Measurements from ENCODE around the gene CLEC4D. TPM values are rescaled to one million over a fixed set of nuclear protein-coding genes. Genes with fewer than 3 reads are reported as not detected.

Gene CLEC4D
- total RNA-seq, 4 donors from 2014 or later, result 0.87 to 3.6 TPM; not detected in 2

GRCh38 chr12:8499616-8500015 lies 13.7 kb upstream of the CLEC4D start:
- 37 to 42% methylated on average over 4 of the region's 4 CpGs for WGBS, 2 donors
- Histone ChIP-seq H3K4me3 (no peak overlapping the region), H3K9me3 (no peaks in the 10 kb centered on the region), H3K27ac (no peak overlapping the region), H3K36me3 (no peaks in the 10 kb centered on the region), H3K4me1 (no peaks in the 10 kb centered on the region), H3K27me3 (no peaks in the 10 kb centered on the region)
- TF ChIP-seq POLR2A (IDR thresholded peaks at IDR 0.05) (no peak), EP300 (IDR thresholded peaks at IDR 0.05) (no peak), CTCF (IDR thresholded peaks at IDR 0.05) (no peak)
- no peak for DNase-seq (ENCODE audit: low spot score in 2 of 2)

GRCh38 chr12:8501720-8502119 lies 11.6 kb upstream of the CLEC4D start:
- TF ChIP-seq EP300 (IDR thresholded peaks at IDR 0.05), result no peak
- no peak for TF ChIP-seq POLR2A (IDR thresholded peaks at IDR 0.05)
- TF ChIP-seq CTCF (IDR thresholded peaks at IDR 0.05), result no peak
- Histone ChIP-seq H3K9me3 (no peaks in the 10 kb centered on the region), H3K36me3 (no peaks in the 10 kb centered on the region), H3K4me3 (no peak overlapping the region), H3K4me1 (no peaks in the 10 kb centered on the region), H3K27ac (no peak overlapping the region), H3K27me3 (no peaks in the 10 kb centered on the region)
- no peak for DNase-seq (ENCODE audit: low spot score in 2 of 2)
- 60 to 62% methylated on average over 3 of the region's 3 CpGs for WGBS, 2 donors

- Histone ChIP-seq H3K36me3 (no peaks in the 10 kb centered on the region), H3K27me3 (no peaks in the 10 kb centered on the region)
- WGBS, 2 donors, result 83 to 89% methylated on average over 1 of the region's 1 CpG
Measured at GRCh38 chr12:8504351-8504750, 9.0 kb upstream of the CLEC4D start.

GRCh38 chr12:8507596-8507995 lies 5.7 kb upstream of the CLEC4D start:
- H3K9me3 ChIP-seq, result no peaks in the 10 kb centered on the region
- WGBS, 2 donors, result 83% methylated on average over 3 of the region's 3 CpGs
- H3K36me3 ChIP-seq, result no peaks in the 10 kb centered on the region
- no peak for DNase-seq (ENCODE audit: low spot score in 2 of 2)
- no peaks in the 10 kb centered on the region for H3K4me1 ChIP-seq
- H3K4me3 ChIP-seq, result no peak overlapping the region
- no peaks in the 10 kb centered on the region for H3K27me3 ChIP-seq
- no peak overlapping the region for H3K27ac ChIP-seq
- no peak for TF ChIP-seq CTCF (IDR thresholded peaks at IDR 0.05)
- TF ChIP-seq POLR2A (IDR thresholded peaks at IDR 0.05), result no peak
- TF ChIP-seq EP300 (IDR thresholded peaks at IDR 0.05), result no peak

More at GRCh38 chr12:8504351-8504750, 9.0 kb upstream of the CLEC4D start:
- TF ChIP-seq EP300 (IDR thresholded peaks at IDR 0.05) (no peak), CTCF (IDR thresholded peaks at IDR 0.05) (no peak), POLR2A (IDR thresholded peaks at IDR 0.05) (no peak)
- Histone ChIP-seq H3K4me1 (no peaks in the 10 kb centered on the region), H3K4me3 (no peak overlapping the region), H3K27ac (no peak overlapping the region), H3K9me3 (no peaks in the 10 kb centered on the region)
- DNase-seq (ENCODE audit: low spot score in 2 of 2), result no peak

- WGBS, 2 donors, result 46 to 55% methylated on average over 3 of the region's 3 CpGs
- Histone ChIP-seq H3K4me1 (no peaks in the 10 kb centered on the region), H3K27ac (no peak overlapping the region), H3K36me3 (no peaks in the 10 kb centered on the region), H3K27me3 (no peaks in the 10 kb centered on the region), H3K9me3 (no peaks in the 10 kb centered on the region), H3K4me3 (no peak overlapping the region)
- no peak for DNase-seq (ENCODE audit: low spot score in 2 of 2)
- TF ChIP-seq EP300 (IDR thresholded peaks at IDR 0.05) (no peak), CTCF (IDR thresholded peaks at IDR 0.05) (no peak), POLR2A (IDR thresholded peaks at IDR 0.05) (no peak)
Measured at GRCh38 chr12:8508223-8508622, 5.1 kb upstream of the CLEC4D start.
